Ishikawa (cell line): ENCODE data around the gene ADAMTS16.
A peak's percentile ranks its signal among the peaks of the same experiment; 100 is the strongest.

Source experiments
- CEBPB ChIP-seq: IDR thresholded peaks from 2 replicates; pipeline ENCODE4 v1.6.1; 2012
- CREB1 ChIP-seq: IDR thresholded peaks from 2 replicates; pipeline ENCODE4 v1.6.1; 2012; ENCODE audit warnings: low read depth
- EGR1 ChIP-seq: IDR thresholded peaks from 2 replicates; pipeline ENCODE4 v1.6.1; 2012
- EP300 ChIP-seq: IDR thresholded peaks from 2 replicates; pipeline ENCODE4 v1.6.1; 2012; ENCODE audit warnings: borderline replicate concordance
- FOXM1 ChIP-seq: IDR thresholded peaks from 2 replicates; pipeline ENCODE4 v1.6.1; 2012; ENCODE audit warnings: low read depth, borderline replicate concordance
- NFIC ChIP-seq: IDR thresholded peaks from 2 replicates; pipeline ENCODE4 v1.6.1; 2012
- RAD21 ChIP-seq: IDR thresholded peaks from 2 replicates; pipeline ENCODE4 v1.6.1; 2012; ENCODE audit warnings: low read depth
- TAF1 ChIP-seq: IDR thresholded peaks from 2 replicates; pipeline ENCODE4 v1.6.1; 2012; ENCODE audit warnings: low read depth, mild to moderate bottlenecking
- TCF12 ChIP-seq: IDR thresholded peaks from 2 replicates; pipeline ENCODE4 v1.6.1; 2012; ENCODE audit warnings: low read depth
- TEAD4 ChIP-seq: IDR thresholded peaks from 2 replicates; pipeline ENCODE4 v1.6.1; 2012
- YY1 ChIP-seq: IDR thresholded peaks from 2 replicates; pipeline ENCODE4 v1.6.1; 2012; ENCODE audit warnings: low read depth
- ZBTB7A ChIP-seq: IDR thresholded peaks from 2 replicates; pipeline ENCODE4 v1.6.1; 2012; ENCODE audit warnings: low read depth
- TF ChIP-seq, protein P1 (sequence below): IDR thresholded peaks from 2 replicates; pipeline ENCODE4 v1.6.1; 2012
- TF ChIP-seq, protein P2 (sequence below): IDR thresholded peaks from 2 replicates; pipeline ENCODE4 v1.6.1; 2012
- TF ChIP-seq, protein P3 (sequence below): IDR thresholded peaks from 2 replicates; pipeline ENCODE4 v1.6.1; 2012; ENCODE audit warnings: low read depth, mild to moderate bottlenecking

The ADAMTS16 gene

DNA sequence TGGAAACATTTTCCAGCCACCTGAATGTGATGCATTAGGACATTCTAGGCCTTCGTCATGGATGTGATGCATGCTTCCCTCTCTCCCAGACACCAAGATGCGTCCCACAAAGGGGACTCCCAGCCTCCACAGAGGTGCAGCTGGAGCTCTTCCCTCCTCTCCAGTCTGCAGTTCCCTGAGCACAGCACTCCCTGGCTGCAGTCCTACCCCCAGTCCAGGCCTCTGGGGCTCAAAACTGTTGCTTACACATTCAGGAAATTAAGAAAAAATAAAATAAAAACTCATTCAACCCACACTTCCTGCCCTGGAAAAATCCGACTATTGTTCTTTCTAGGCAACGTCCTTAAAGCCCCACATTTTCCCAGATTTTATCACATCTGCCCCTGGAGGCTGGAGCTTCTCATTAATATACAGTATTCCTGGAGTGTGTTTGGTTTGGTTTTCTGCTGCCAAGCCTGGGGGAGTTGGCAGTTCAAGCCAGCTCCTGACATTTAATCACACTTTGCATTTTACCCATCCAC is 204.0 kb downstream of the ADAMTS16 start:
- no peak for TF ChIP-seq TEAD4
- no peak for TF ChIP-seq RAD21
- no peak for TF ChIP-seq CREB1
- no peak for TF ChIP-seq TAF1
- TF ChIP-seq, protein P1, sequence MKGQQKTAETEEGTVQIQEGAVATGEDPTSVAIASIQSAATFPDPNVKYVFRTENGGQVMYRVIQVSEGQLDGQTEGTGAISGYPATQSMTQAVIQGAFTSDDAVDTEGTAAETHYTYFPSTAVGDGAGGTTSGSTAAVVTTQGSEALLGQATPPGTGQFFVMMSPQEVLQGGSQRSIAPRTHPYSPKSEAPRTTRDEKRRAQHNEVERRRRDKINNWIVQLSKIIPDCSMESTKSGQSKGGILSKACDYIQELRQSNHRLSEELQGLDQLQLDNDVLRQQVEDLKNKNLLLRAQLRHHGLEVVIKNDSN, result no peak
- TF ChIP-seq, protein P2, sequence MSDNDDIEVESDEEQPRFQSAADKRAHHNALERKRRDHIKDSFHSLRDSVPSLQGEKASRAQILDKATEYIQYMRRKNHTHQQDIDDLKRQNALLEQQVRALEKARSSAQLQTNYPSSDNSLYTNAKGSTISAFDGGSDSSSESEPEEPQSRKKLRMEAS, result no peak
- no peak for TF ChIP-seq EP300
- no peak for TF ChIP-seq NFIC
- TF ChIP-seq FOXM1, result no peak
- TF ChIP-seq, protein P3, sequence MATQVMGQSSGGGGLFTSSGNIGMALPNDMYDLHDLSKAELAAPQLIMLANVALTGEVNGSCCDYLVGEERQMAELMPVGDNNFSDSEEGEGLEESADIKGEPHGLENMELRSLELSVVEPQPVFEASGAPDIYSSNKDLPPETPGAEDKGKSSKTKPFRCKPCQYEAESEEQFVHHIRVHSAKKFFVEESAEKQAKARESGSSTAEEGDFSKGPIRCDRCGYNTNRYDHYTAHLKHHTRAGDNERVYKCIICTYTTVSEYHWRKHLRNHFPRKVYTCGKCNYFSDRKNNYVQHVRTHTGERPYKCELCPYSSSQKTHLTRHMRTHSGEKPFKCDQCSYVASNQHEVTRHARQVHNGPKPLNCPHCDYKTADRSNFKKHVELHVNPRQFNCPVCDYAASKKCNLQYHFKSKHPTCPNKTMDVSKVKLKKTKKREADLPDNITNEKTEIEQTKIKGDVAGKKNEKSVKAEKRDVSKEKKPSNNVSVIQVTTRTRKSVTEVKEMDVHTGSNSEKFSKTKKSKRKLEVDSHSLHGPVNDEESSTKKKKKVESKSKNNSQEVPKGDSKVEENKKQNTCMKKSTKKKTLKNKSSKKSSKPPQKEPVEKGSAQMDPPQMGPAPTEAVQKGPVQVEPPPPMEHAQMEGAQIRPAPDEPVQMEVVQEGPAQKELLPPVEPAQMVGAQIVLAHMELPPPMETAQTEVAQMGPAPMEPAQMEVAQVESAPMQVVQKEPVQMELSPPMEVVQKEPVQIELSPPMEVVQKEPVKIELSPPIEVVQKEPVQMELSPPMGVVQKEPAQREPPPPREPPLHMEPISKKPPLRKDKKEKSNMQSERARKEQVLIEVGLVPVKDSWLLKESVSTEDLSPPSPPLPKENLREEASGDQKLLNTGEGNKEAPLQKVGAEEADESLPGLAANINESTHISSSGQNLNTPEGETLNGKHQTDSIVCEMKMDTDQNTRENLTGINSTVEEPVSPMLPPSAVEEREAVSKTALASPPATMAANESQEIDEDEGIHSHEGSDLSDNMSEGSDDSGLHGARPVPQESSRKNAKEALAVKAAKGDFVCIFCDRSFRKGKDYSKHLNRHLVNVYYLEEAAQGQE, result no peak

DNA sequence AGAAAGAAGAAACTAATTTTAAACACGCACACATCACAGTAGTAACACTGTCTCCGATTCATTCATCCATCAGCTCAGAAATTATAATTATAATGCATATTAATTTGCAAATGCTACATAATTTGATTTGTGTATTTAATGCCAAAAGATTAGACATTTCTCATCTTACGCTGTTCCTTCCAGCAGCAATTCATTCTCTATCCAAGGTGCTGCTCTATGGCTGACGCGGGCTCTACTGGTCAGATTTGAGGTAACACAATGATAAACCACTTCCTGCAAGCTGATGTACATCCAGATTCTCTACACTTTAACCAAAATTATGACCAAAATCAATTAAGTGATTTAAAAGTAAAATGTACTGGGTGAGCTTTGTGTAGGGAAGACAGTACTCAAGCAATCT is 204.5 kb downstream of the ADAMTS16 start:
- TF ChIP-seq TEAD4 (no peak), RAD21 (no peak)
- TF ChIP-seq, protein P3, result peak; percentile 52; the same call in 1 of the 2 replicates
- TF ChIP-seq, protein P2, result no peak

DNA sequence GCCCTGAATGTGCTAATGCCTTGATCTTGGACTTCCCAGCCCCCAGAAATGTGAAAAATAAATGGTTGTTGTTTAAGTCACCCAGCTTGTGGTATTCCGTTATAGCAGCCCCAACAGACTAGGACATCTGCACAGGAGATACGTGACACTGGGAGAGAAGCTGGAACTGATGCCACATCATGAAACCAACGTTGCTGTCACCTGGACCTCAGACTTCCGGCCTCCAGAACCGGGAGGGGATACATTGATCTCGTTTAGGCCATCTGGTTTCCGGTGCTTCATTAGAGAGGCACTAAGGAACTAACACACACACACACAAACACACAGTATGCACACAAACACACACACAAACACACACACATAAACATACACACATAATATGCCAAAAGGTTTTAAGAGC is 207.3 kb downstream of the ADAMTS16 start:
- TF ChIP-seq FOXM1 (no peak), TEAD4 (no peak), NFIC (no peak), YY1 (no peak), CEBPB (no peak), ZBTB7A (no peak), CREB1 (no peak), TCF12 (no peak), TAF1 (no peak), RAD21 (no peak), EGR1 (no peak), EP300 (no peak)
- TF ChIP-seq, protein P2, result no peak
- TF ChIP-seq, protein P3, result no peak
- TF ChIP-seq, protein P1, result no peak

DNA sequence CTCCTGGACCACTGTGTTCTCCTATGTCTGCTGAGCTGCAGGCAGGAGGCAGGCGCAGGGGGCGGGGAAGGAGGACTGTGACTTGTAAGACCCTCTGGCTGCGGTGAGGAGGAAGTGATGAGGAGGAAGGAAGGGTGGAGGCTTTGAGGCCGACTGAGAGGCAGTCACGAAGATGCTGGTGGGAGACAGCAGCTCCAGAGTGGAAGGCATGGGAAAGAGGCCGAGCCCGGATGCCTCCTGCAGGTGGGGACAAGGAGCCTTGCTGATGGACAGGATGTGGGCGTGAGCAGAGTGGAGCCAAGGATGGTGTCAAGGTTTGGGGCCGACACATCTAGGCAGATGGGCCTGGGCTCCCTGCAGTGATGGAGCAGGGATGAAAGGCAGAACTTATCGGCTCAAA is 208.0 kb downstream of the ADAMTS16 start:
- no peak for TF ChIP-seq NFIC
- no peak for TF ChIP-seq ZBTB7A
- TF ChIP-seq FOXM1, result no peak
- TF ChIP-seq TAF1, result no peak
- TF ChIP-seq, protein P1, result no peak
- TF ChIP-seq, protein P3, result no peak
- no peak for TF ChIP-seq CEBPB
- TF ChIP-seq RAD21, result no peak
- TF ChIP-seq, protein P2, result no peak
- TF ChIP-seq EGR1, result no peak
- no peak for TF ChIP-seq CREB1
- TF ChIP-seq TCF12, result no peak
- TF ChIP-seq TEAD4, result no peak
